ENCODE data around the gene SIN3A.
"Not testable (repeated sequence)": the region's sequence is repeated elsewhere in the genome, so short reads cannot be mapped to it uniquely, and the experiment has no call there.

The SIN3A gene

DNA sequence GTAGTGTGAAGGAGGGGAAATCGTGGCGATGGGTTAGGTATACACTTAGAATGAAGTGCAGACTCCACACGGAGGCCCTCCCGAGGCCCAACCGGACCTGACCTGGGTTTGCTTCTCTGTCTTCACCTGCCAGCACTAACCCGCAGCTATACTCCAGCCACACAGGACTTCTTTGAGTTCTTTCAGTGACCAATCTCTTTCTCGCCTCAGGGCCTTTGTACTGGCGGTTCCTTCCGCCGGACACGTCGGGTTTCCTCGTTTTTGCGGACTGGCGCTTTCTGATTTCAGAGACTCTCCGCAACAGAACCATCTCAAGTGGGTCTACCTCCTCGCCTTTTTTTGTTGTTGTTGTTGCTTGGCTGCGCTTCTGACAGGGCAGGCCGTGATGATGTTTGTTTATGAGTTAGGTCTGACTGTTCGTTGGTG, 104.7 kb downstream of the SIN3A start, which contains the start of gene NEIL1:
NEIL1 (plus strand) TSS at position 244 of the 426 bp plus-strand sequence. CDS start 1,867 bp downstream, outside the sequence.
- Histone ChIP-seq H3K4me1 (ENCODE audit: insufficient read depth, low read length) (no peaks in the 10 kb centered on the region), H3K27me3 (ENCODE audit: insufficient read depth, low read length) (peaks cover 45% of the 10 kb centered on the region), H3K36me3 (ENCODE audit: insufficient read depth, low read length) (no peaks in the 10 kb centered on the region), H3K9ac (ENCODE audit: low read depth, low read length) (peak within 1 kb of the TSS; percentile 69), H3K27ac (ENCODE audit: low read depth, low read length) (no peak within 1 kb of the TSS), H3K4me3 (ENCODE audit: low read length) (peak within 1 kb of the TSS; percentile 83), H3K9me3 (ENCODE audit: insufficient read depth, low read depth, low read length) (no peaks in the 10 kb centered on the region)
- 15% methylated on average over 20 of the region's 20 CpGs for WGBS

DNA sequence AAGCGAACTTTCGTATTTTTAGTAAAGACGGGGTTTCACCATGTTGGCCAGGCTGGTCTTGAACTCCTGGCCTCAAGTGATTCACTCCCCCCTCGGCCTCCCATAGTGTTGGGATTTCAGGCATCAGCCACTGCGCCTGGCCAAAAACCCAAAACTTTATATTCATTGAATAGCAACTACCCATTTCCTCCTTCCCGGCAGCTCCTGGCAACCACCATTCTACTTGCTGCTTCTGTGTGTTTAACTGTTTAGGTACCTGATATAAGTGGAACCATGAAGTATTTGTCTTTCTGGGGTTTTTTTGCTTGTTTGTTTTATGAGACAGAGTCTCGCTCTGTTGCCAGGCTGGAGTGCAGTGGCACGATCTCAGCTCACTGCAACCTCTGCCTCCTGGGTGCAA, 107.5 kb downstream of the SIN3A start:
- not testable (repeated sequence) for H3K27ac ChIP-seq (ENCODE audit: low read depth, low read length); H3K4me1 ChIP-seq (ENCODE audit: insufficient read depth, low read length); H3K9me3 ChIP-seq (ENCODE audit: insufficient read depth, low read depth, low read length); H3K4me3 ChIP-seq (ENCODE audit: low read length)
- H3K27me3 ChIP-seq (ENCODE audit: insufficient read depth, low read length): peaks cover 37% of the 10 kb centered on the region
- 73% methylated on average over 8 of the region's 8 CpGs for WGBS
- H3K9ac ChIP-seq (ENCODE audit: low read depth, low read length): 0 out of 2 replicates have a peak overlapping the region, but pooled peaks have one; percentile 12
- peaks cover 19% of the 10 kb centered on the region for H3K36me3 ChIP-seq (ENCODE audit: insufficient read depth, low read length)

DNA sequence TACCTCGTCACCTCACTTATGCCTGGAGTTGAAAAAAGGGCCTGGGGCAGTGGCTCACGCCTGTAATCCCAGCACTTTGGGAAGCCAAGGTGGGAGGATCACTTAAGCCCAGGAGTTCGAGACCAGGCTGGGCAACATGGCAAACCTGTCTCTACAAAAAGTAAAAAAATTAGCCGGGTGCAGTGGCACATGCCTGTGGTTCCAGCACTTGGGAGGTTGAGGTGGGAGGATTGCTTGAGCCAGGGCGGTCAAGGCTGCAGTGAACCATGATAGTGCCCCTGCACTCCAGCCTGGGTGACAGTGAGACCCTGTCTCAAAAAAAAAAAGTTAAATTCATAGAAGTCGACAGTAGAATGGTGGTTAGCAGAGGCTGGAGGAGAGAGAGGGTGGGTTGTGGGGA, 109.3 kb downstream of the SIN3A start:
- no peak overlapping the region for H3K9ac ChIP-seq (ENCODE audit: low read depth, low read length)
- no peaks in the 10 kb centered on the region for H3K4me1 ChIP-seq (ENCODE audit: insufficient read depth, low read length)
- no peak overlapping the region for H3K27ac ChIP-seq (ENCODE audit: low read depth, low read length)
- no peaks in the 10 kb centered on the region for H3K9me3 ChIP-seq (ENCODE audit: insufficient read depth, low read depth, low read length)
- H3K4me3 ChIP-seq (ENCODE audit: low read length): no peak overlapping the region
- H3K27me3 ChIP-seq (ENCODE audit: insufficient read depth, low read length): peaks cover 19% of the 10 kb centered on the region
- WGBS: 86% methylated on average over 6 of the region's 6 CpGs
- H3K36me3 ChIP-seq (ENCODE audit: insufficient read depth, low read length): peaks cover 24% of the 10 kb centered on the region

- Histone ChIP-seq H3K9ac (ENCODE audit: low read depth, low read length) (no peak overlapping the region), H3K4me1 (ENCODE audit: insufficient read depth, low read length) (peaks cover 7% of the 10 kb centered on the region; the same call in 1 of the 2 replicates)
- WGBS: 94% methylated on average over 13 of the region's 13 CpGs
These were observed 111.8 kb downstream of the SIN3A start for GRCh38 chr15:75339531-75340240.

GRCh38 chr15:75338661-75339240, 112.7 kb downstream of the SIN3A start:
- Histone ChIP-seq H3K4me3 (ENCODE audit: low read length) (no peak overlapping the region), H3K9me3 (ENCODE audit: insufficient read depth, low read depth, low read length) (no peaks in the 10 kb centered on the region), H3K4me1 (ENCODE audit: insufficient read depth, low read length) (peaks cover 7% of the 10 kb centered on the region; the same call in 1 of the 2 replicates), H3K27me3 (ENCODE audit: insufficient read depth, low read length) (no peaks in the 10 kb centered on the region), H3K9ac (ENCODE audit: low read depth, low read length) (no peak overlapping the region), H3K36me3 (ENCODE audit: insufficient read depth, low read length) (peaks cover 24% of the 10 kb centered on the region), H3K27ac (ENCODE audit: low read depth, low read length) (no peak overlapping the region)
- WGBS: 95% methylated on average over 11 of the region's 11 CpGs

More at GRCh38 chr15:75339531-75340240, 111.8 kb downstream of the SIN3A start:
- no peaks in the 10 kb centered on the region; the same call in 1 of the 2 replicates for H3K27me3 ChIP-seq (ENCODE audit: insufficient read depth, low read length)
- peaks cover 24% of the 10 kb centered on the region for H3K36me3 ChIP-seq (ENCODE audit: insufficient read depth, low read length)
- H3K4me3 ChIP-seq (ENCODE audit: low read length): no peak overlapping the region
- no peaks in the 10 kb centered on the region for H3K9me3 ChIP-seq (ENCODE audit: insufficient read depth, low read depth, low read length)
- no peak overlapping the region for H3K27ac ChIP-seq (ENCODE audit: low read depth, low read length)

DNA sequence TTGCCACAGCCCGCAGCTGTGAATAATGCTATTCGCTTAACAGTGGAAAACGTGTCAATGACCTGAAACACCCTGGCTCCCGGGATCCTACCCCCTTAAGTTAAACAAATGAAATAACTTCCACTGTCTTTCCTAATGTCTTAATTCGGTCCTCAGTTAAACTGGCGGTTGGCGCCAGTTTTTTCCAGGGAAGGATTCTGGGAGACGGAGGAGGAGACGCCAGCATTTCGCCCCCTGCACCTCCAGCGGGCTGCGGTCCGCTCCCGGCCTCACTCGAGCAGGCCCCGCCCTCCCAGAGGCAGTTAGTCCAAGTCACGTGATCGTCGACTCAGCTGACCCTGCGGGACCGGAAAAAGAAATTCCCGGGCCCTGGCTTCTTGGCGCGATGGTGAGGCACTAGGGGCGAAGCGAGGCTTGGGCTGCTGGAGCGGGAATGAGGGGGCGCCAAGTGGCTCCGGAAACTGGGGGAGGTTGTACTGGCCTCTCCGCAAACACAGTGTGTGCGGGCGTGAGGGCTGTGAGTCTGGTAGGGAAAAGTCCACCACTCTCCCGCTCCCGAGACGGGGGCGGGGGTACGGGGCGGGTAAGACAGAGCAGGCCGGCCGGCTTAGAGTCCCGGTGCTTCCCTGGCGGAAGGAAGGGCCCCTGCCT, 115.7 kb downstream of the SIN3A start, which contains the start of gene COMMD4:
COMMD4 (plus strand) TSS at position 359 of the 651 bp plus-strand sequence; CDS start at position 386, 27 bp downstream.
- 2% methylated on average over 42 of the region's 42 CpGs for WGBS
- Histone ChIP-seq H3K9me3 (ENCODE audit: insufficient read depth, low read depth, low read length) (no peaks in the 10 kb centered on the region), H3K27ac (ENCODE audit: low read depth, low read length) (peak within 1 kb of the TSS; percentile 48; the same call in 1 of the 2 replicates), H3K9ac (ENCODE audit: low read depth, low read length) (peak within 1 kb of the TSS; percentile 90), H3K27me3 (ENCODE audit: insufficient read depth, low read length) (no peaks in the 10 kb centered on the region), H3K36me3 (ENCODE audit: insufficient read depth, low read length) (peaks cover 18% of the 10 kb centered on the region), H3K4me3 (ENCODE audit: low read length) (peak within 1 kb of the TSS; percentile 85), H3K4me1 (ENCODE audit: insufficient read depth, low read length) (peaks cover 7% of the 10 kb centered on the region; the same call in 1 of the 2 replicates)

DNA sequence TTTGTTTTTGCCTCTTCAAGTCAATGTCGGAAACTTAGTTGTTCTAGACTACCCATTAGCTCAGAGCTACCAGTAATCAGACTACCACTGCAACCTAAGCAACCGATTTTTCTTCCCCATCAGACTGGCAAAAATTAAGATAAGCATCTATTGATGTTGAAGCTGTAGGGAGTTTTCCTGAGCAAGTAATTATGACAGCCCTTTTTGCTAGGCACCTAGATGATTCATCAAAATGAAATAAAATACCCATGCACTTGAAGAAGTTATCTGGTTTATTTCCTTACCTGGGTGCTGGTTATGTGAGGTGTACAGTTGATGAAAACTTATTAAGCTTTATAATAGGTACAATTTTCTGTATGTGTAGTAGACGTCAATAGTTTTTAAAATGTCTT, 116.2 kb downstream of the SIN3A start:
- 59% methylated on average over 2 of the region's 3 CpGs for WGBS
- H3K9ac ChIP-seq (ENCODE audit: low read depth, low read length): peak overlapping the region; percentile 75
- H3K4me1 ChIP-seq (ENCODE audit: insufficient read depth, low read length): peaks cover 7% of the 10 kb centered on the region; the same call in 1 of the 2 replicates
- H3K4me3 ChIP-seq (ENCODE audit: low read length): peak overlapping the region; percentile 85
- H3K27me3 ChIP-seq (ENCODE audit: insufficient read depth, low read length): no peaks in the 10 kb centered on the region
- H3K36me3 ChIP-seq (ENCODE audit: insufficient read depth, low read length): peaks cover 17% of the 10 kb centered on the region
- H3K27ac ChIP-seq (ENCODE audit: low read depth, low read length): no peak overlapping the region
- no peaks in the 10 kb centered on the region for H3K9me3 ChIP-seq (ENCODE audit: insufficient read depth, low read depth, low read length)

- WGBS: 90% methylated on average over 14 of the region's 15 CpGs
- not testable (repeated sequence) for H3K36me3 ChIP-seq (ENCODE audit: insufficient read depth, low read length); H3K9ac ChIP-seq (ENCODE audit: low read depth, low read length); H3K27me3 ChIP-seq (ENCODE audit: insufficient read depth, low read length); H3K4me3 ChIP-seq (ENCODE audit: low read length); H3K27ac ChIP-seq (ENCODE audit: low read depth, low read length); H3K4me1 ChIP-seq (ENCODE audit: insufficient read depth, low read length); H3K9me3 ChIP-seq (ENCODE audit: insufficient read depth, low read depth, low read length)
These were observed 117.7 kb downstream of the SIN3A start for GRCh38 chr15:75333654-75334419.

DNA sequence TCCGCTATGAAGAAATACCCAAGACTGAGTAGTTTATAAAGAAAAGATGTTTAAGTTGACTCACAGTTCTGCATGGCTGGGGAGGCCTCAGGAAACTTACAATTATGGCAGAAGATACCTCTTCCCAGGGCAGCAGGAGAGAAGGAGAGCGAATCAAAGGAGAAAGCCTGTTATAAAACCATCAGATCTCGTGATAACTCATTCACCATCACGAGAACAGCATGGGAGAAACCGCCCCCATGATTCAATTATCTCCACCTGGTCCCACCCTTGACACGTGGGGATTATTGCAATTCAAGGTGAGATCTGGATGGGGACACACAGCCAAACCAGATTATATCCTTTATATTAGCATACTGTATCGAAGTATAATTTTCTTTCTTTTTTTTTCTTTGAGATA, 119.4 kb downstream of the SIN3A start:
- H3K27ac ChIP-seq (ENCODE audit: low read depth, low read length); H3K9me3 ChIP-seq (ENCODE audit: insufficient read depth, low read depth, low read length); H3K27me3 ChIP-seq (ENCODE audit: insufficient read depth, low read length); H3K9ac ChIP-seq (ENCODE audit: low read depth, low read length); H3K36me3 ChIP-seq (ENCODE audit: insufficient read depth, low read length); H3K4me3 ChIP-seq (ENCODE audit: low read length); H3K4me1 ChIP-seq (ENCODE audit: insufficient read depth, low read length): not testable (repeated sequence)
- WGBS: 86% methylated on average over 7 of the region's 7 CpGs

- Histone ChIP-seq H3K27ac (ENCODE audit: low read depth, low read length) (no peak overlapping the region), H3K9ac (ENCODE audit: low read depth, low read length) (no peak overlapping the region), H3K27me3 (ENCODE audit: insufficient read depth, low read length) (no peaks in the 10 kb centered on the region), H3K4me1 (ENCODE audit: insufficient read depth, low read length) (no peaks in the 10 kb centered on the region), H3K36me3 (ENCODE audit: insufficient read depth, low read length) (no peaks in the 10 kb centered on the region), H3K4me3 (ENCODE audit: low read length) (no peak overlapping the region), H3K9me3 (ENCODE audit: insufficient read depth, low read depth, low read length) (no peaks in the 10 kb centered on the region)
- 97% methylated on average over 2 of the region's 2 CpGs for WGBS
These were observed 121.9 kb downstream of the SIN3A start for GRCh38 chr15:75329571-75329970.

All from HUES64 (cell line).